NCI-H1694 (cell line): ENCODE data around the gene AK2.
A peak's percentile ranks its signal among the peaks of the same experiment; 100 is the strongest.

Source experiments
- DNase-seq: peaks from one replicate; lab custom pipeline; 2025; lab: John Stamatoyannopoulos, UW

The AK2 gene

GRCh38 chr1:32972814-32973428, 63.8 kb downstream of the AK2 start:
- peak; percentile 34 for DNase-seq

- DNase-seq = no peak
These were observed 65.1 kb downstream of the AK2 start for GRCh38 chr1:32971576-32971975.

GRCh38 chr1:32971156-32971555, 65.5 kb downstream of the AK2 start:
- DNase-seq = no peak

- no peak for DNase-seq
These were observed 67.1 kb downstream of the AK2 start for GRCh38 chr1:32969566-32969965.

GRCh38 chr1:32967888-32968568, 68.7 kb downstream of the AK2 start:
- no peak for DNase-seq

- no peak for DNase-seq
These were observed 69.8 kb downstream of the AK2 start for GRCh38 chr1:32966900-32967299.

GRCh38 chr1:32965251-32965747, 71.4 kb downstream of the AK2 start:
- no peak for DNase-seq

- DNase-seq = peak; percentile 92
These were observed 72.0 kb downstream of the AK2 start, which contains the start of gene RNF19B for GRCh38 chr1:32964461-32965250. Gene RNF19B, minus strand, starts transcription at chr1:32964809. Its CDS starts 124 bp downstream, at chr1:32964685.

GRCh38 chr1:32963746-32964460, 72.8 kb downstream of the AK2 start:
- no peak for DNase-seq

GRCh38 chr1:32962248-32962896, 74.3 kb downstream of the AK2 start:
- no peak for DNase-seq

- DNase-seq = no peak
These were observed 75.8 kb downstream of the AK2 start for GRCh38 chr1:32960819-32961355.

GRCh38 chr1:32960342-32960741, 76.3 kb downstream of the AK2 start:
- DNase-seq = no peak

GRCh38 chr1:32958827-32959226, 77.9 kb downstream of the AK2 start:
- no peak for DNase-seq
